ENCODE measurements around the gene EGF. TPM values are rescaled to one million over a fixed set of nuclear protein-coding genes. Genes with fewer than 3 reads are reported as not detected.

The EGF gene
- total RNA-seq, 1 experiment from 2014 or later, result 1.5 TPM

- Histone ChIP-seq H4K20me1 (ENCODE audit: control insufficient read depth, insufficient read depth, insufficient read length) (no peaks in the 10 kb centered on the region), H2BK120ac (ENCODE audit: low read depth, low read length, poor library complexity, severe bottlenecking) (no peak overlapping the region), H3K23ac (ENCODE audit: insufficient read length, low read depth, low read length) (no peak overlapping the region), H3K27ac (ENCODE audit: insufficient read length, low read depth, low read length) (no peak overlapping the region), H4K8ac (replicated peaks; ENCODE audit: insufficient read length, low read depth, low read length) (no peak overlapping the region), H2BK20ac (ENCODE audit: low read depth, low read length, poor library complexity, severe bottlenecking) (no peak overlapping the region), H3K56ac (ENCODE audit: insufficient read length, low read depth, low read length) (no peak overlapping the region), H3K23me2 (ENCODE audit: insufficient read length, low read depth, low read length, poor library complexity, severe bottlenecking) (no peaks in the 10 kb centered on the region), H2AK5ac (ENCODE audit: insufficient read length, low read length) (no peak overlapping the region), H3T11ph (ENCODE audit: low read length) (no peak overlapping the region), H3K79me1 (ENCODE audit: insufficient read depth, low read depth, low read length, poor library complexity, severe bottlenecking) (no peaks in the 10 kb centered on the region), H3K79me2 (ENCODE audit: insufficient read depth, low read length) (no peaks in the 10 kb centered on the region), H3K9ac (ENCODE audit: extremely low read depth, insufficient read length, low read length) (no peak overlapping the region), H2AFZ (ENCODE audit: low read length) (no peak overlapping the region), H4K5ac (ENCODE audit: insufficient read length, low read depth, low read length) (no peak overlapping the region), H3K27me3 (ENCODE audit: insufficient read depth, low read length) (no peaks in the 10 kb centered on the region), H3K14ac (ENCODE audit: insufficient read depth, low read length) (no peak overlapping the region), H3K18ac (ENCODE audit: insufficient read length, low read depth, low read length) (no peak overlapping the region), H3K9me3 (ENCODE audit: control insufficient read depth, low read depth, low read length) (no peaks in the 10 kb centered on the region), H3K4ac (ENCODE audit: low read depth, low read length) (no peak overlapping the region), H2BK15ac (ENCODE audit: low read depth, low read length) (no peak overlapping the region), H2BK12ac (ENCODE audit: insufficient read length, low read depth, low read length) (no peak overlapping the region), H3K4me2 (ENCODE audit: insufficient read depth, insufficient read length, low read length) (no peak overlapping the region), H3K4me1 (ENCODE audit: insufficient read depth, low read length) (no peaks in the 10 kb centered on the region), H4K91ac (ENCODE audit: insufficient read length, low read depth, low read length) (no peak overlapping the region), H2BK5ac (ENCODE audit: insufficient read length, low read length) (no peak overlapping the region)
- Mint-ChIP-seq H3K9me3 (no peaks in the 10 kb centered on the region), H3K4me3 (no peak overlapping the region), H3K36me3 (ENCODE audit: insufficient read depth in 1 of 3, low read depth in 3 of 3) (no peaks in the 10 kb centered on the region), H3K27me3 (ENCODE audit: low read depth) (no peaks in the 10 kb centered on the region), H3K4me1 (peaks cover 11% of the 10 kb centered on the region in 2 experiments), H3K27ac (no peak overlapping the region)
- no CpG with 5 or more reads among the region's 1 CpG for WGBS (ENCODE audit: extremely low coverage, insufficient read length, low lambda C conversion rate)
- no peak for TF ChIP-seq CTCF (conservative IDR thresholded peaks at IDR 0.05)
- DNase-seq, result no peak
Measured at GRCh38 chr4:109947457-109947856, 34.8 kb downstream of the EGF start.
